Keratinocyte (primary cell): ENCODE data around the gene CERS1.

ENCODE experiments used
- CTCF ChIP-seq, 3 experiments: IDR thresholded peaks in 1 of 3; conservative IDR thresholded peaks in 1 of 3; optimal IDR thresholded peaks in 1 of 3; 2 replicates in 2 of 3; 3 replicates in 1 of 3; pipeline versions ENCODE3 to v1.5.1; 2011; ENCODE audit warnings: low read length in 3 of 3, mild to moderate bottlenecking in 3 of 3, moderate library complexity in 2 of 3, control low read depth in 1 of 3, inconsistent platforms in 1 of 3; ENCODE audit not compliant: insufficient read depth in 2 of 3; ENCODE audit errors: extremely low read depth in 1 of 3
- EZH2 ChIP-seq: IDR thresholded peaks from one replicate; pipeline ENCODE4 v1.6.1; 2012; ENCODE audit warnings: inconsistent platforms, mild to moderate bottlenecking, low read length, moderate library complexity

GRCh38 chr19:18913466-18913865, 17.5 kb upstream of the CERS1 start:
- TF ChIP-seq CTCF (optimal IDR thresholded peaks at IDR 0.05 in 1 of 3, IDR thresholded peaks at IDR 0.05 in 1 of 3, conservative IDR thresholded peaks at IDR 0.05 in 1 of 3; ENCODE audit: extremely low read depth in 1 of 3, insufficient read depth in 2 of 3, low read length in 3 of 3), result no peak
- no peak for TF ChIP-seq EZH2
